NCI-H2107 (cell line): ENCODE measurements around the gene FLII.
"Not testable (repeated sequence)": the region's sequence is repeated elsewhere in the genome, so short reads cannot be mapped to it uniquely, and the experiment has no call there.

Experiments used
- DNase-seq: peaks from one replicate; lab custom pipeline; 2025; lab: John Stamatoyannopoulos, UW

Gene FLII

GRCh38 chr17:18258356-18259038, at the start of gene FLII:
Gene FLII, minus strand, starts transcription at chr17:18258738. Its CDS starts 48 bp downstream, at chr17:18258690.
- no peak for DNase-seq

- not testable (repeated sequence) for DNase-seq
Measured at GRCh38 chr17:18303206-18303605, 44.7 kb upstream of the FLII start.

- DNase-seq = no peak
Measured at GRCh38 chr17:18300725-18301480, 42.4 kb upstream of the FLII start.

GRCh38 chr17:18298061-18298460, 39.5 kb upstream of the FLII start:
- not testable (repeated sequence) for DNase-seq

- DNase-seq = no peak
Measured at GRCh38 chr17:18291718-18292540, 33.4 kb upstream of the FLII start.

GRCh38 chr17:18285296-18285695, 26.8 kb upstream of the FLII start:
- no peak for DNase-seq

- DNase-seq = no peak
Measured at GRCh38 chr17:18281788-18282187, 23.2 kb upstream of the FLII start.

GRCh38 chr17:18280766-18281371, 22.3 kb upstream of the FLII start:
- no peak for DNase-seq

GRCh38 chr17:18280249-18280648, 21.7 kb upstream of the FLII start:
- no peak for DNase-seq

GRCh38 chr17:18278867-18279266, 20.3 kb upstream of the FLII start:
- DNase-seq = no peak

- DNase-seq = no peak
Measured at GRCh38 chr17:18277076-18277475, 18.5 kb upstream of the FLII start.

- no peak for DNase-seq
Measured at GRCh38 chr17:18270046-18270931, 11.8 kb upstream of the FLII start.

- DNase-seq = no peak
Measured at GRCh38 chr17:18267927-18268711, 9.6 kb upstream of the FLII start.

- DNase-seq = no peak
Measured at GRCh38 chr17:18267366-18267765, 8.8 kb upstream of the FLII start.

GRCh38 chr17:18263885-18264682, 5.5 kb upstream of the FLII start:
- DNase-seq = no peak

GRCh38 chr17:18262641-18263040, 4.1 kb upstream of the FLII start:
- no peak for DNase-seq

- no peak for DNase-seq
Measured at GRCh38 chr17:18262111-18262510, 3.6 kb upstream of the FLII start.

- DNase-seq = no peak
Measured at GRCh38 chr17:18261659-18262058, 3.1 kb upstream of the FLII start.

GRCh38 chr17:18261146-18261515, 2.6 kb upstream of the FLII start:
- no peak for DNase-seq
